Muscle of back (tissue), 11 donors: ENCODE measurements around the gene HDAC5. TPM values are rescaled to one million over a fixed set of nuclear protein-coding genes. Genes with fewer than 3 reads are reported as not detected.
A peak's percentile ranks its signal among the peaks of the same experiment; 100 is the strongest.
"Not testable (repeated sequence)": the region's sequence is repeated elsewhere in the genome, so short reads cannot be mapped to it uniquely, and the experiment has no call there.

Experiments
- DNase-seq, 3 donors: peaks; one replicate each; pipeline versions ENCODE4 v3.0.0 to v3.0.0-alpha.2; 2013
- polyA plus RNA-seq, 10 donors: library from polyadenylated mRNA; unstranded; fragments of 120-200 nt; gene quantifications; one replicate each; pipeline ENCODE4 v1.2.1, GENCODE V29; 2013; ENCODE audit not compliant: insufficient read length in 10 of 10

Gene HDAC5
- polyA plus RNA-seq, 10 donors, result 43.2 to 58.4 (median 52.6) TPM

GRCh38 chr17:44134752-44135568, 11.5 kb upstream of the HDAC5 start:
- DNase-seq, result no peak

- no peak for DNase-seq
These were observed 10.6 kb upstream of the HDAC5 start for GRCh38 chr17:44133918-44134476.

DNA sequence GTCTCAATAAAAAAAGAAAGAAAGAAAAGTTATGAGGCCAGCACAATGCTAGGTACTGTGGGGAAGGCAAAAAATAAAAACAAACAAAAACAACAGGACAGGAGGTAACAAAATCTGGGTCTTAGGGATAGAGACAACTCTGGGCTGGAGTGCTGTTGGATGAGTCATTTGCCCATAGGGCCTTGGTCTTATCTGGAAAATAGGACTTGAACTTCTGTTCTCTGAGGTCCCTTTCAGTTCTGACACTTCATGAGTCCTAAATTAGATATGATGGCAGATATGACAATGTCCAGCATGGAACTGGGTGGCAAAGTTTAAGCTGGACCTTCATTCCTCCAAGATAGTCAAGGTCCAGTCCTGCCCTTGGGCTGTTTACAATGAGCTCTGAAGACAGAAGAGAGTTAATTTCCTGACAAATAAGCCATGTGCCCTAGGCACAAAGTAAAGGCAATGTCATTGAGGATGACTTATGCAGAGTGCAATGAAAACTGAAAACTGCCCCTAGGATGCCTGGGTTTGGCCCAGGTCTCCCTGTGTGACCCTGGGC, 8.9 kb upstream of the HDAC5 start:
- DNase-seq, result no peak

DNA sequence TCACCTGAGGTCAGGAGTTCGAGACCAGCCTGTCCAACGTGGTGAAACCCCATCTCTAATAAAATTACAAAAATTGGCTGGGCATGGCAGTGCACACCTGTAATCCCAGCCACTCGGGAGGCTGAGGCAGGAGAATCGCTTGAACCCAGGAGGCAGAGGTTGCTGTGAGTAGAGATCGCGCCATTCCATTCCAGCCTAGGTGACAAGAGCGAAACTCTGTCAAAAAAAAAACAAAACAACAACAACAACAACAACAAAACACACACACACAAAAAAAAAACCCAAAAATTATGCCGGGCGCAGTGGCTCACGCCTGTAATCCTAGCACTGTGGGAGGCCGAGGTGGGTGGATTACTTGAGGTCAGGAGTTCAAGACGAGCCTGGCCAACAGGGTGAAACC, 7.9 kb upstream of the HDAC5 start:
- DNase-seq, result not testable (repeated sequence)

DNA sequence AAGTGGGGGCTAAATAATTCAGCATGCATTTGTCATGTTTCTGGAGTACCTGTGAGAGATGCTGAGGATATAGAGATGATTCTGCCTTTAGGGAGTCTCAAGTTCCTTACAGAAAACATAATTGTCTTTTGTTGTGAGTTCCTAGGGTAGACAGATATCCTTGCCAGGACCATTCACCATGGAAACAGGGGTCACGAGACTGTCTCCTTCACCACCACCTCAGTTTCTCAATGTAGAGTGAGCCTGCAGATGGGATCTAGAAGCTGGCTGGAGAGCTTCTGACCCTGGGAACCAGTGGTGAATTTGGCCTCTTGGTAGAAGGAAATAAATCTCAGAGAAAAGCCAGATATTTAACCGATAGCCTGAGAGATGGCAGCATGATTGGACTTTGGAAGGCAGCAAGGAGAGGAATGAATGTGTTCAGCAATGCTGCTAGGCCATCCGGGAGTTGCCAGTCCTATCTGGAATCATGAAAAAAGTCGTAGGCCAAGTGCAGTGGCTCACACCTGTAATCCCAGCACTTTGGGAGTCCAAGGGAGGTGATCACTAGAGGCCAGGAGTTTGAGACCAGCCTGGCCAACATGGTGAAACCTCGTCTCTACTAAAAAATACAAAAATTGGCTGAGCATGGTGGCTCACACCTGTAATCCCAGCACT, 7.4 kb upstream of the HDAC5 start:
- DNase-seq, result no peak

DNA sequence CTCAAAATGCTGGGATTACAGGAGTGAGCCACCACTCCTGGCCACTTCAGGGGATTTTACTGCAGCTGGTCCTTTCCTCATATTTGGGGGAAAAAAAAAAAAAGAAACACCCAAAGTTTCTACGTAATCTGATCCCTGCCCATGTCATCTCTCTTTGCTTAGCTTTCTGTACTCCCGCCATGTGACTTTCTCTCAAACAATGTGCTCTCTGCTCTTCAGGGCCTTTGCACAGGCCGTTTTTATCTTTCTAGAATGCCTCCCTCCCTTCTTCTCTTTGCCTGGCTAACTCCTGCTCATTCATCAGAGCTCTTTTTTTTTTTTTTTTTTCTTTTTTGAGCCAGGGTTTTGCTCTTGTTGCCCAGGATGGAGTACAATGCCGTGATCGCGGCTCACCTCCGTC, 4.9 kb upstream of the HDAC5 start:
- no peak for DNase-seq

GRCh38 chr17:44124118-44124438, 637 bp upstream of the HDAC5 start:
- no peak for DNase-seq

DNA sequence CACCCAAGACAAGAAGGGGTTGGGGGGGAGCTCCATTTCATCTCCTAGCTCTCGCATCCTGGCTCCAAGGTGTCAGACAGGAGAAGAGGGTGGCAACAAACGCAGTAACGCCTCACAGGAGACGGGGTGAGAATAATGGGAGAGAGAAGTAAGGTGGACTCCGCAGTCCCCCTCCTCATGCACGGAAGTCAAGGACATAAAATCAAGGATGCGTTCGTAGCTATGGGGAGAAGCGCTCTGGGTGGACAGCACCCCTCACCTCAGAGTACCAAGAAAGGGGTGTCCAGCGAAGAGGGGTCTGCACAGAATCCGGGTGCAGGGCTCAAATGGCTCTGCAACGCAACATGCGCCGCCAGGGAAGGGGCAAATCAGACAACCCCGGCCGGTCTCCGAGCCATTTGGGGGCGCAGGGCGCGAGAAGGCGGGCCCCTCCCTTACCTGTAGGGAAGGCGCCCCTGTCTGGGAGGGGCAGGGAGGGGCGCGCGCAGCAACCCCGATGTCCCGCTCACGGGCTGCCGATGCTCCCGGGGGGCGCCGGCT, 555 bp downstream of the HDAC5 start:
- no peak for DNase-seq

DNA sequence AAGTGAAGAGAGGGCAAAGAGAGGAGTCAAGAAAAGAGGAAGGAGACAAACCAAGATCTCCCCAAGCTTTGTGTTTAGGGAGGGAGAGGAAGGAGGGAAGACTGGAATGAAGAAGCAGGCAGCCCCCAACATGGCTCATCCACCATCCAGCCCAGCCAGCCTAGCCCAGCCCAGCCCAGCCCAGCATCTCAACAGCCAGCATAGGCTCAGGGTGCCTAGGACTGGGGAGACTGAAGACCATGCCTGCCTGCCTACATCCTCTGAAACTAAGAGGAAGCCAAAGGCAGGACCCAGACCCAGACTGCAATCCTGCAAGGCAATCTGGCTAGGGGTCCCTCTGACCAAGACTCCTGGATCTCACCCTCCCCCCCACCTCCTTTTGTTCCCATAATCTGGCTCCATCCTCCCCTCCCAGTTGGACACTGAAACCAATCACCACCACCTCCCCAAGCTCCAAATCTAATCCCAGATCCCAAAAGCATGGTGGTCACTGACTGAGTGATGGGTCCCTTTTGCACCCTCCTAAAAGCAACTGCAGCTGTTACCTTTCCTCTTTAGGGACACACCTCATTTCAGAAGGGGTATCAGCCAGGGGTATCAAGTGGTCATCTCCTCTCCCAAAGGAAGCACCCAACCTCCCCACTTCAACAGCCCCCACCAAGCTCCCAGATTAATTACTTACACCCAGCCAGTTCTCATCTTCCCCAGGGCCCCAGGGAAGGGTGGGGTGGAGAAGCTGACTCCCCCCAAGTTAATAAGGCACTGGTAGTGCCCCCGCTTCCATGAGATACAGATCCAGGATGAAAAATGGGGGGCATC, 1.2 kb downstream of the HDAC5 start:
- no peak for DNase-seq

DNA sequence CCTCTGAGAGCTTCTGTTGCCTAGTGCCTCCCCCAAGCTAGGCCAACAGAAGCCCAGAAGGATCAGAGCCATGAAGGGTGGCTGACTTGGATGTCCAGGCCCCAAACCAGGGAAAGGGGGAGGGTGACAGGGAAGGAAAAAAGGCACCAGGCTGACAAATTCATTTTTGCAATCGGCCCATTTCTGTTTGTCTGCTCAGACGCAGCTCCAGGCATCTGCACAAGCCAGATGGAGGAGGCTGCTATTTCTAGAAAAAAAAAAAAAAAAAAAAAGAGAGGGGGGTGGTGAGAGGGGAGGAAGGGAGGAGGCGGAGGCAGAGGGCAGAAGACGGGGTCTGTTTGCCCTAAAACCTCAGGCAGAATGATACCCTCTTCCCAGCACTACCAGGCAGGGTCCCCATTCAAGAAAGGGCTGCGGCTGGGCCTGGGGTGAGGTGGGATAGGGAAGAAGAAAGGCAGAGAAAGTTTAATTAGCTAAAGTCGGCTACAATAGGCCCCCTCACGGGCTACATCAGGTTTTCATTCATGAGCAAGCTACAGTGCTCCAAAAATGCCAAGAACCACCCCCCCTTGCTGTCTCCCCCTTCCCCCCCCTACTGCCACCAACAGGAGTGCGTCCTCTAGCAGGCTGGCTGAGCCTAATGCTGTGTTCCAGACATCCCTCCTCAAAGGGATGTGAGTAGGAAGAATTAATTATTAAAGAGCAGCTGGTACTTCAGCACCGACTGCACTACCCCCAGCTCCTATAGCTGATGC, 2.4 kb downstream of the HDAC5 start:
- DNase-seq, result no peak

GRCh38 chr17:44120281-44120680, 3.2 kb downstream of the HDAC5 start:
- DNase-seq, result not testable (repeated sequence)

GRCh38 chr17:44119798-44120197, 3.6 kb downstream of the HDAC5 start:
- no peak for DNase-seq

- DNase-seq, result no peak
These were observed 4.4 kb downstream of the HDAC5 start for GRCh38 chr17:44119062-44119461.

GRCh38 chr17:44118427-44119050, 4.9 kb downstream of the HDAC5 start:
- DNase-seq, result no peak

- no peak for DNase-seq
These were observed 6.1 kb downstream of the HDAC5 start for GRCh38 chr17:44117351-44117750.

- peak in 1 of 3 donors; percentile 60 for DNase-seq
These were observed 7.6 kb downstream of the HDAC5 start for GRCh38 chr17:44115585-44116415.

- no peak for DNase-seq
These were observed 9.3 kb downstream of the HDAC5 start for GRCh38 chr17:44113868-44114840.

- no peak for DNase-seq
These were observed 10.1 kb downstream of the HDAC5 start for GRCh38 chr17:44113382-44113781.
